Tracheal epithelial cell (primary cell): Measurements from ENCODE around the gene TGIF1. TPM values are rescaled to one million over a fixed set of nuclear protein-coding genes. Genes with fewer than 3 reads are reported as not detected.

Experiments
- total RNA-seq: library from RNA; depleted of rRNA; stranded (reverse); fragments of >200 nt; gene quantifications from 2 replicates; pipeline ENCODE4 v1.2.1, GENCODE V29; 2014

The TGIF1 gene
- 239 and 269 TPM in 2 replicates for total RNA-seq

GRCh38 chr18:3450012-3450798 lies at the start of gene TGIF1:
TSS of gene TGIF1 (plus strand) at chr18:3450172. CDS start at chr18:3450490, 318 bp downstream.

Other genes starting within 250 kb of the TGIF1 start
- gene MYOM1, start 230.2 kb upstream of the TGIF1 start, total RNA-seq, result 0.43 and 0.96 TPM in 2 replicates
- gene MYL12A, start 202.4 kb upstream of the TGIF1 start, total RNA-seq, result 462 and 784 TPM in 2 replicates
- 542 and 641 TPM in 2 replicates for gene MYL12B, start 188.0 kb upstream of the TGIF1 start, total RNA-seq